ENCODE results near the gene DGKE. TPM values are rescaled to one million over a fixed set of nuclear protein-coding genes. Genes with fewer than 3 reads are reported as not detected.

DGKE gene
- total and polyA plus RNA-seq, 2 of the 13 experiments (the other 11 are each of a cell fraction or from before 2014, with no cell fraction given), result 3.2 to 5.3 TPM

GRCh38 chr17:56913867-56914580 is 80.1 kb downstream of the DGKE start, which contains the start of gene TRIM25 (continued):
- TF ChIP-seq IRF9 (CRISPR knock-in tag; IDR thresholded peaks at IDR 0.05; ENCODE audit: borderline replicate concordance) (peak; percentile 90; the same call in 1 of the 2 replicates), ZGPAT (CRISPR knock-in tag; IDR thresholded peaks at IDR 0.05) (peak; percentile 95), PHF20 (CRISPR knock-in tag; IDR thresholded peaks at IDR 0.05) (peak; percentile 85), PCBP1 (IDR thresholded peaks at IDR 0.05; ENCODE audit: borderline replicate concordance, low read depth, low read length) (no peak), ZNF280D (CRISPR knock-in tag; IDR thresholded peaks at IDR 0.05) (peak; percentile 75), ZNF337 (CRISPR knock-in tag; IDR thresholded peaks at IDR 0.05; ENCODE audit: borderline replicate concordance, low read depth) (0 out of 2 replicates have a peak, but pooled peaks have one; percentile 81), ZNF547 (CRISPR knock-in tag; IDR thresholded peaks at IDR 0.05) (peak; percentile 82), RXRA (CRISPR knock-in tag; IDR thresholded peaks at IDR 0.05) (peak; percentile 72), E2F5 (CRISPR knock-in tag; conservative IDR thresholded peaks at IDR 0.05) (peak; percentile 71), KLF12 (CRISPR knock-in tag; IDR thresholded peaks at IDR 0.05; ENCODE audit: borderline replicate concordance) (peak; percentile 53), GATAD2A (CRISPR knock-in tag; IDR thresholded peaks at IDR 0.05) (peak; percentile 64; the same call in 1 of the 2 replicates), ZBTB46 (CRISPR knock-in tag; IDR thresholded peaks at IDR 0.05; ENCODE audit: borderline replicate concordance) (peak; percentile 90), NFKBIZ (CRISPR knock-in tag; IDR thresholded peaks at IDR 0.05) (peak; percentile 54; the same call in 1 of the 2 replicates), NFIC (IDR thresholded peaks at IDR 0.05; ENCODE audit: low read length) (no peak; the same call in 1 of the 2 replicates), MTA1 (CRISPR knock-in tag; IDR thresholded peaks at IDR 0.05; ENCODE audit: borderline replicate concordance) (no peak; the same call in 1 of the 2 replicates), ZNF567 (CRISPR knock-in tag; IDR thresholded peaks at IDR 0.05; ENCODE audit: borderline replicate concordance) (peak; percentile 94), HDAC1 (CRISPR knock-in tag; IDR thresholded peaks at IDR 0.05) (peak; percentile 89)

Measured in HepG2 (cell line).